GM10266 (cell line): ENCODE measurements around the gene TNIP1.
A peak's percentile ranks its signal among the peaks of the same experiment; 100 is the strongest.

Experiments
- DNase-seq: peaks from one replicate; pipeline ENCODE4 v3.0.0; 2012; ENCODE audit errors: extremely low spot score
- CTCF ChIP-seq: IDR thresholded peaks from 2 replicates; pipeline ENCODE4 v1.5.1; 2012; ENCODE audit warnings: mild to moderate bottlenecking, low read depth; ENCODE audit not compliant: control insufficient read depth, insufficient read depth; ENCODE audit errors: missing control alignments

The TNIP1 gene

GRCh38 chr5:151065609-151066008, 15.2 kb downstream of the TNIP1 start:
- no peak for DNase-seq
- no peak for TF ChIP-seq CTCF

- TF ChIP-seq CTCF = no peak
- DNase-seq = no peak
These were observed 15.8 kb downstream of the TNIP1 start for GRCh38 chr5:151064916-151065499.

- DNase-seq = no peak
- no peak for TF ChIP-seq CTCF
These were observed 17.5 kb downstream of the TNIP1 start for GRCh38 chr5:151063142-151063989.

GRCh38 chr5:151062405-151063141, 18.3 kb downstream of the TNIP1 start:
- no peak for DNase-seq
- no peak for TF ChIP-seq CTCF

- TF ChIP-seq CTCF = no peak
- no peak for DNase-seq
These were observed 20.1 kb downstream of the TNIP1 start for GRCh38 chr5:151060742-151061141.

GRCh38 chr5:151058891-151059489, 21.8 kb downstream of the TNIP1 start:
- DNase-seq = no peak
- peak; percentile 14 for TF ChIP-seq CTCF

- DNase-seq = no peak
- no peak for TF ChIP-seq CTCF
These were observed 22.5 kb downstream of the TNIP1 start for GRCh38 chr5:151058301-151058700.
